PC-9 (cell line): ENCODE results near the gene BCL2. TPM values are rescaled to one million over a fixed set of nuclear protein-coding genes. Genes with fewer than 3 reads are reported as not detected.

Experiments used
- BruUV-seq: library from RNA; stranded (reverse); fragments of 400-500 nt; replicated peaks from 2 replicates; lab custom pipeline; 2021; lab: Mats Ljungman, UMichigan
- CTCF ChIA-PET: fragments of 300-600 bp; sonication (Branson Sonifier 250); formaldehyde crosslinking; loops from one replicate; lab custom pipeline; 2022; ENCODE audit warnings: antibody characterized with exemption; lab: Charles Lee
- POLR2A ChIA-PET: fragments of 300-600 bp; sonication (Branson Sonifier 250); formaldehyde crosslinking; loops from one replicate; lab custom pipeline; 2022; ENCODE audit warnings: antibody characterized with exemption; ENCODE audit not compliant: unreplicated experiment; lab: Charles Lee
- DNase-seq, 2 experiments: peaks; one replicate each; pipeline versions ENCODE4 v3.0.0 to v3.0.0-alpha.2; 2015 to 2022; ENCODE audit warnings: mixed read lengths in 1 of 2
- H2AFZ ChIP-seq: fragments of 200-600 bp; sonication (generic); 2 replicates; pipeline ENCODE4 v1.8.1; 2017; ENCODE audit warnings: antibody characterized with exemption
- H3F3A ChIP-seq: fragments of 200-600 bp; sonication (generic); 2 replicates; pipeline ENCODE4 v1.8.1; 2017; ENCODE audit warnings: antibody characterized with exemption, mild to moderate bottlenecking, low read depth; ENCODE audit not compliant: insufficient read depth
- H3K27ac ChIP-seq: fragments of 200-600 bp; sonication (generic); 2 replicates; pipeline ENCODE4 v1.6.1; 2016; ENCODE audit warnings: mixed run types
- H3K27me3 ChIP-seq: fragments of 200-600 bp; sonication (generic); 2 replicates; pipeline ENCODE4 v1.6.1; 2016; ENCODE audit warnings: low read depth, mixed run types; ENCODE audit not compliant: insufficient read depth
- H3K36me3 ChIP-seq: fragments of 200-600 bp; sonication (generic); 2 replicates; pipeline ENCODE4 v1.6.1; 2016; ENCODE audit warnings: low read depth, mixed run types
- H3K4me1 ChIP-seq: fragments of 200-600 bp; sonication (generic); replicated peaks from 2 replicates; pipeline ENCODE4 v1.6.1; 2016; ENCODE audit warnings: mixed run types; ENCODE audit not compliant: insufficient read depth
- H3K4me2 ChIP-seq: fragments of 200-600 bp; sonication (generic); 2 replicates; pipeline ENCODE4 v1.6.1; 2017; ENCODE audit warnings: mixed run types
- H3K4me3 ChIP-seq: fragments of 200-600 bp; sonication (generic); 2 replicates; pipeline ENCODE4 v1.6.1; 2016; ENCODE audit warnings: mixed run types
- H3K79me2 ChIP-seq: fragments of 200-600 bp; sonication (generic); 2 replicates; pipeline ENCODE4 v1.6.1; 2017; ENCODE audit warnings: low read depth, mixed run types
- H3K9me2 ChIP-seq: fragments of 200-600 bp; sonication (generic); 2 replicates; pipeline ENCODE4 v1.8.1; 2017; ENCODE audit warnings: mild to moderate bottlenecking; ENCODE audit not compliant: insufficient read depth
- H3K9me3 ChIP-seq: fragments of 200-600 bp; sonication (generic); 2 replicates; pipeline ENCODE4 v1.8.1; 2016; ENCODE audit warnings: low read depth; ENCODE audit not compliant: insufficient read depth
- H4K20me1 ChIP-seq: fragments of 200-600 bp; sonication (generic); 2 replicates; pipeline ENCODE4 v1.8.1; 2017; ENCODE audit not compliant: insufficient read depth
- CTCF ChIP-seq: fragments of 200-600 bp; sonication (generic); conservative IDR thresholded peaks from 2 replicates; pipeline ENCODE4 v1.6.1; 2017; ENCODE audit warnings: mixed run types, antibody characterized with exemption, mild to moderate bottlenecking, moderate library complexity
- EZH2 ChIP-seq: fragments of 200-600 bp; sonication (generic); IDR thresholded peaks from 2 replicates; pipeline ENCODE4 v1.8.0; 2017; ENCODE audit warnings: antibody characterized with exemption, low read depth
- intact Hi-C: fragments of 100-400 bp; cut with micrococcal nuclease; formaldehyde crosslinking; loops from one replicate; pipeline ENCODE4 v1.10.0; 2022; ENCODE audit not compliant: unreplicated experiment
- total RNA-seq: library from RNA; stranded (reverse); gene quantifications from 2 replicates; pipeline ENCODE4 v1.2.3, GENCODE V29; 2021

Gene BCL2
- total RNA-seq, 1 experiment from 2014 or later, result 2.0 TPM

GRCh38 chr18:63288311-63288710 is 31.3 kb downstream of the BCL2 start:
- TF ChIP-seq CTCF (no peak), EZH2 (no peak)
- intact Hi-C loops, result no loop called here

GRCh38 chr18:63287691-63288220 is 31.8 kb downstream of the BCL2 start:
- Histone ChIP-seq H3K36me3 (no peaks in the 10 kb centered on the region), H3K9me3 (no peaks in the 10 kb centered on the region), H3F3A (no peaks in the 10 kb centered on the region), H3K4me3 (no peak overlapping the region), H3K79me2 (no peaks in the 10 kb centered on the region), H3K27ac (no peak overlapping the region), H2AFZ (no peak overlapping the region), H3K4me2 (no peak overlapping the region), H3K9me2 (0 out of 2 replicates have a peak, but pooled peaks cover 6% of the 10 kb centered on the region), H4K20me1 (no peaks in the 10 kb centered on the region), H3K27me3 (no peaks in the 10 kb centered on the region), H3K4me1 (no peaks in the 10 kb centered on the region)
- no peak for DNase-seq
- no TSS peak for BruUV-seq
- ChIA-PET CTCF (no interaction called here), POLR2A (no interaction called here)
- intact Hi-C loops, result no loop called here
- no peak for TF ChIP-seq EZH2
- no peak for TF ChIP-seq CTCF

More at GRCh38 chr18:63288311-63288710, 31.3 kb downstream of the BCL2 start:
- CTCF ChIA-PET, result no interaction called here
- 0 out of 2 replicates have a peak, but pooled peaks cover 6% of the 10 kb centered on the region for H3K9me2 ChIP-seq
- H3K4me1 ChIP-seq, result no peaks in the 10 kb centered on the region
- no peak for DNase-seq
- H3K9me3 ChIP-seq, result no peaks in the 10 kb centered on the region
- no peak overlapping the region for H3K4me2 ChIP-seq
- H3K27me3 ChIP-seq, result no peaks in the 10 kb centered on the region
- H3K36me3 ChIP-seq, result no peaks in the 10 kb centered on the region
- no peaks in the 10 kb centered on the region for H3K79me2 ChIP-seq
- H3F3A ChIP-seq, result no peaks in the 10 kb centered on the region
- no TSS peak for BruUV-seq
- H3K4me3 ChIP-seq, result no peak overlapping the region
- H3K27ac ChIP-seq, result no peak overlapping the region
- POLR2A ChIA-PET, result no interaction called here
- no peaks in the 10 kb centered on the region for H4K20me1 ChIP-seq
- no peak overlapping the region for H2AFZ ChIP-seq

DNA sequence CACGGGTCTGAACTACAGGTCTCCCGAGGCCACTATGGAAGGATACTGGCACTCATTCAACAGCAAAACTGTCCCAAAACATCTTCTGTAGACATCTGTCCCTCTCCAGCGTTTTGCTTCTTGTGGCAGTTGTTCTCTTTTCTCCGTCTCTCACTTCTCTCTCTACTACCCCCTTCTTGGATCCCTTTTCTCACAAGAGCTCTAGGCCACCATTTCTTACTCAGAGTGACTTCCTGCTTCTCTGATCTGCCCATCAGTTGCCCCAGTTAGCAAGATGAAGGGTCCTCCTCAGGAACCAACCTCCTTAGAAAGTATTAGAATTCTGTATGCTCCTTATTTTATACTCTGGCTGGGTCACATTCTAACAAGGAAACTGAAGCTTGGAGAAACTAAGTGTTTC is 32.6 kb downstream of the BCL2 start:
- Histone ChIP-seq H3K4me1 (no peaks in the 10 kb centered on the region), H2AFZ (no peak overlapping the region), H3K4me2 (no peak overlapping the region), H4K20me1 (no peaks in the 10 kb centered on the region), H3K4me3 (no peak overlapping the region), H3K27me3 (no peaks in the 10 kb centered on the region), H3K36me3 (no peaks in the 10 kb centered on the region), H3K9me3 (no peaks in the 10 kb centered on the region), H3F3A (no peaks in the 10 kb centered on the region), H3K9me2 (0 out of 2 replicates have a peak, but pooled peaks cover 6% of the 10 kb centered on the region), H3K79me2 (no peaks in the 10 kb centered on the region), H3K27ac (no peak overlapping the region)
- BruUV-seq, result no TSS peak
- no peak for DNase-seq
- TF ChIP-seq CTCF, result no peak
- no peak for TF ChIP-seq EZH2
- CTCF ChIA-PET, result no interaction called here
- intact Hi-C loops, result no loop called here
- POLR2A ChIA-PET, result no interaction called here
